GM12878 (cell line): ENCODE measurements around the gene VIPAS39. TPM values are rescaled to one million over a fixed set of nuclear protein-coding genes. Genes with fewer than 3 reads are reported as not detected.

Source experiments
- ATAC-seq: fragments of 200-7000 bp; cut with Tn5 transposase; 3 replicates; pipeline ENCODE4 v1.9.1; 2020; ENCODE audit warnings: mild to moderate bottlenecking, moderate library complexity
- BruUV-seq: library from RNA; stranded (reverse); fragments of 400-500 nt; replicated peaks from 2 replicates; lab custom pipeline; 2021; lab: Mats Ljungman, UMichigan
- CTCF ChIA-PET: fragments of 300-600 bp; sonication (Branson Sonifier 250); formaldehyde crosslinking; extraction: SDS; loops from one replicate; lab custom pipeline; 2021; ENCODE audit warnings: inconsistent platforms; lab: Yijun Ruan, JAX
- POLR2A ChIA-PET: fragments of 350-600 bp; formaldehyde crosslinking; extraction: SDS; loops from one replicate; lab custom pipeline; 2021; ENCODE audit warnings: inconsistent platforms; lab: Charles Lee
- RAD21 ChIA-PET: fragments of 300-600 bp; sonication (Branson Sonifier 250); formaldehyde crosslinking; loops from one replicate; lab custom pipeline; 2023; ENCODE audit warnings: antibody characterized with exemption; ENCODE audit not compliant: unreplicated experiment; lab: Charles Lee
- SMC1A ChIA-PET: fragments of 300-600 bp; sonication (Branson Sonifier 250); formaldehyde crosslinking; loops from one replicate; lab custom pipeline; 2023; ENCODE audit not compliant: unreplicated experiment, uncharacterized antibody; lab: Charles Lee
- DNase-seq: peaks from one replicate; pipeline ENCODE4 v3.0.0-alpha.2; 2011; ENCODE audit warnings: low read depth, low spot score
- FAIRE-seq: peaks from 3 replicates; lab custom pipeline; 2011; peaks lifted over from hg19 to GRCh38; lab: Jason Lieb, UNC
- H2AFZ ChIP-seq: 2 replicates; pipeline ENCODE4 v1.6.0; 2011; ENCODE audit warnings: low read depth, low read length, control low read depth; ENCODE audit not compliant: control insufficient read depth
- H3K27ac ChIP-seq: 2 replicates; pipeline ENCODE4 v1.5.1; 2011; ENCODE audit warnings: control low read depth; ENCODE audit not compliant: control insufficient read depth, insufficient read depth
- H3K27me3 ChIP-seq, 2 experiments: replicated peaks in 1 of 2; 2 replicates each; pipeline versions ENCODE4 v1.6.0 to v1.6.1; 2011; ENCODE audit warnings: low read length in 1 of 2; ENCODE audit not compliant: control insufficient read depth in 2 of 2, insufficient read depth in 2 of 2
- H3K36me3 ChIP-seq, 2 experiments: 2 replicates each; pipeline ENCODE4 v1.5.1; 2011; ENCODE audit warnings: low read length in 1 of 2; ENCODE audit not compliant: control insufficient read depth in 2 of 2, insufficient read depth in 2 of 2
- H3K4me1 ChIP-seq: 2 replicates; pipeline ENCODE4 v1.6.1; 2011; ENCODE audit warnings: mild to moderate bottlenecking, low read length, moderate library complexity, mixed read lengths; ENCODE audit not compliant: control insufficient read depth, insufficient read depth
- H3K4me2 ChIP-seq: 2 replicates; pipeline ENCODE4 v1.6.0; 2011; ENCODE audit warnings: control low read depth; ENCODE audit not compliant: control insufficient read depth, insufficient read depth
- H3K4me3 ChIP-seq: fragments of 200-600 bp; sonication (generic); 2 replicates; pipeline ENCODE4 v1.5.1; 2016
- H3K79me2 ChIP-seq: 2 replicates; pipeline ENCODE4 v1.6.0; 2011; ENCODE audit warnings: low read length; ENCODE audit not compliant: control insufficient read depth, insufficient read depth
- H3K9ac ChIP-seq: 2 replicates; pipeline ENCODE4 v1.8.0; 2011; ENCODE audit warnings: low read length, control low read depth, mixed read lengths; ENCODE audit not compliant: control insufficient read depth, insufficient read depth
- H3K9me3 ChIP-seq: replicated peaks from 3 replicates; pipeline ENCODE4 v1.5.1; 2011; ENCODE audit warnings: mild to moderate bottlenecking, low read length; ENCODE audit not compliant: control insufficient read depth, insufficient read depth
- H4K20me1 ChIP-seq: 2 replicates; pipeline ENCODE4 v1.6.0; 2011; ENCODE audit not compliant: control insufficient read depth, insufficient read depth
- HCFC1 ChIP-seq: fragments of 150-350 bp; IDR thresholded peaks from 2 replicates; pipeline ENCODE4 v1.6.1; 2014; ENCODE audit warnings: low read length
- ZBTB11 ChIP-seq: fragments of 450-650 bp; formaldehyde crosslinking; IDR thresholded peaks from 2 replicates; pipeline ENCODE4 v1.5.0; 2022; ENCODE audit warnings: mild to moderate bottlenecking, missing genetic modification characterization
- ZBTB40 ChIP-seq: fragments of 450-650 bp; IDR thresholded peaks from 2 replicates; pipeline ENCODE4 v1.6.1; 2016; ENCODE audit warnings: mild to moderate bottlenecking, moderate library complexity, borderline replicate concordance
- WGBS: methylation state at CpG from one replicate; pipeline ENCODE4 v1.1.6; 2016; ENCODE audit warnings: low lambda C conversion rate; ENCODE audit not compliant: insufficient replicate concordance, insufficient coverage; ENCODE audit errors: missing lambda C conversion rate; 5-methylcytosine and 5-hydroxymethylcytosine counted together
- in situ Hi-C: fragments of 300-500 bp; cut with MboI; formaldehyde crosslinking; loops from 9 replicates; pipeline ENCODE4 v1.14.3; 2018; ENCODE audit warnings: mixed read lengths
- intact Hi-C: fragments of 100-400 bp; cut with micrococcal nuclease; formaldehyde crosslinking; loops from one replicate; pipeline ENCODE4 v1.14.2; 2022; ENCODE audit not compliant: unreplicated experiment
- polyA plus RNA-seq, 11 experiments: library from polyadenylated mRNA; depleted of rRNA in 4 of 11; unstranded in 6 of 11; stranded (reverse) in 5 of 11; fragments of >200 nt; fragmentation: Nextera tagmentation in 4 of 11; fragmentation: Illumina TruSeq in 1 of 11; extraction: Ambion mirVana in 4 of 11; extraction: Trizol in 1 of 11; gene quantifications; 1 replicate in 1 of 11; 2 replicates in 10 of 11; pipeline versions ENCODE4 v1.2.1 to v1.2.3, GENCODE V29; 2011 to 2016; ENCODE audit warnings: inconsistent platforms in 2 of 11, missing spikeins in 2 of 11, low read depth in 1 of 11
- total RNA-seq, 4 experiments: library from RNA; depleted of rRNA in 3 of 4; stranded (reverse); fragments of >200 nt in 3 of 4; fragmentation: Illumina TruSeq in 1 of 4; extraction: Trizol in 1 of 4; gene quantifications; 2 replicates each; pipeline versions ENCODE4 v1.2.1 to v1.2.3, GENCODE V29; 2013 to 2021

The VIPAS39 gene
- total and polyA plus RNA-seq, 10 of the 15 experiments (the other 5 are each of a cell fraction or from before 2014, with no cell fraction given), result 6.7 to 38.8 (median 18.5) TPM

- no peak for TF ChIP-seq ZBTB11 (CRISPR knock-in tag)
- no peak for TF ChIP-seq ZBTB40
Measured at GRCh38 chr14:77489041-77489440, 31.6 kb upstream of the VIPAS39 start (continued).

GRCh38 chr14:77488558-77488957 lies 31.2 kb upstream of the VIPAS39 start:
- no peak for DNase-seq
- no peaks in the 10 kb centered on the region for H3K4me1 ChIP-seq
- SMC1A ChIA-PET, result no interaction called here
- H3K4me2 ChIP-seq, result no peak overlapping the region
- no peak for ATAC-seq
- H3K9ac ChIP-seq, result no peak overlapping the region
- H3K27ac ChIP-seq, result no peak overlapping the region
- H2AFZ ChIP-seq, result no peak overlapping the region
- no peak overlapping the region for H3K4me3 ChIP-seq
- no peaks in the 10 kb centered on the region for H3K9me3 ChIP-seq
- no peaks in the 10 kb centered on the region for H3K27me3 ChIP-seq
- CTCF ChIA-PET, result interaction anchor here (0.9 kb wide), 1 partner anchor 29 kb away, joined by 3 read pairs; no protein-coding TSS in a partner anchor
- in situ Hi-C loops (no loop called here), intact Hi-C loops (no loop called here)
- no peaks in the 10 kb centered on the region for H3K36me3 ChIP-seq
- TF ChIP-seq HCFC1, result no peak
- TF ChIP-seq, all 136 proteins: peak for 0
- H4K20me1 ChIP-seq, result no peaks in the 10 kb centered on the region
- RAD21 ChIA-PET, result no interaction called here
- POLR2A ChIA-PET, result no interaction called here
- no peak for FAIRE-seq
- no TSS peak for BruUV-seq
- WGBS, result 65% methylated on average over 7 of the region's 7 CpGs
- H3K79me2 ChIP-seq, result no peaks in the 10 kb centered on the region
